Liver (tissue), 3 donors: ENCODE data around the gene MIEN1.

ENCODE experiments used
- EGR1 ChIP-seq, 2 donors: IDR thresholded peaks; 2 replicates each; pipeline ENCODE4 v1.6.1; 2016 to 2018; ENCODE audit warnings: antibody characterized with exemption in 2 of 2, low read depth in 2 of 2
- FOXA1 ChIP-seq: IDR thresholded peaks from 2 replicates; pipeline ENCODE4 v1.6.1; 2016; ENCODE audit warnings: antibody characterized with exemption
- GABPA ChIP-seq, 2 donors: IDR thresholded peaks in 1 of 2; conservative IDR thresholded peaks in 1 of 2; 2 replicates each; pipeline ENCODE4 v1.6.1; 2016; ENCODE audit warnings: antibody characterized with exemption in 2 of 2, mild to moderate bottlenecking in 1 of 2, moderate library complexity in 1 of 2
- HNF4A ChIP-seq, 2 donors: conservative IDR thresholded peaks; 2 replicates each; pipeline ENCODE4 v1.6.1; 2016; ENCODE audit warnings: antibody characterized with exemption in 2 of 2, mild to moderate bottlenecking in 2 of 2
- JUND ChIP-seq, 2 donors: IDR thresholded peaks; 2 replicates each; pipeline ENCODE4 v1.6.1; 2016; ENCODE audit warnings: antibody characterized with exemption in 2 of 2
- RAD21 ChIP-seq, 2 donors: IDR thresholded peaks; 2 replicates each; pipeline ENCODE4 v1.6.1; 2016; ENCODE audit warnings: antibody characterized with exemption in 2 of 2, mild to moderate bottlenecking in 2 of 2
- RXRA ChIP-seq, 2 donors: IDR thresholded peaks; 2 replicates each; pipeline ENCODE4 v1.6.1; 2017 to 2018; ENCODE audit warnings: antibody characterized with exemption in 2 of 2, mild to moderate bottlenecking in 1 of 2
- TAF1 ChIP-seq: conservative IDR thresholded peaks from 2 replicates; pipeline ENCODE4 v1.6.1; 2016; ENCODE audit warnings: antibody characterized with exemption, mild to moderate bottlenecking
- YY1 ChIP-seq: IDR thresholded peaks from 2 replicates; pipeline ENCODE4 v1.6.1; 2016; ENCODE audit warnings: antibody characterized with exemption, mild to moderate bottlenecking
- TF ChIP-seq, protein P1 (sequence below): IDR thresholded peaks from 2 replicates; pipeline ENCODE4 v1.6.1; 2016; ENCODE audit warnings: antibody characterized with exemption
- TF ChIP-seq, protein P2 (sequence below): IDR thresholded peaks from 2 replicates; pipeline ENCODE4 v1.6.1; 2016; ENCODE audit warnings: antibody characterized with exemption, mild to moderate bottlenecking
- TF ChIP-seq, protein P3 (sequence below): fragments of 150-350 bp; IDR thresholded peaks from 2 replicates; pipeline ENCODE4 v1.5.1; 2017; ENCODE audit warnings: improper control_type of control experiment, low read depth, low read length; ENCODE audit not compliant: missing input control
- TF ChIP-seq, protein P4 (sequence below): IDR thresholded peaks from 2 replicates; pipeline ENCODE4 v1.6.1; 2016; ENCODE audit warnings: antibody characterized with exemption
- TF ChIP-seq, protein P5 (sequence below): IDR thresholded peaks from 2 replicates; pipeline ENCODE4 v1.6.1; 2016; ENCODE audit warnings: antibody characterized with exemption
- donor health status: healthy.
- donor health status: healthy.

DNA sequence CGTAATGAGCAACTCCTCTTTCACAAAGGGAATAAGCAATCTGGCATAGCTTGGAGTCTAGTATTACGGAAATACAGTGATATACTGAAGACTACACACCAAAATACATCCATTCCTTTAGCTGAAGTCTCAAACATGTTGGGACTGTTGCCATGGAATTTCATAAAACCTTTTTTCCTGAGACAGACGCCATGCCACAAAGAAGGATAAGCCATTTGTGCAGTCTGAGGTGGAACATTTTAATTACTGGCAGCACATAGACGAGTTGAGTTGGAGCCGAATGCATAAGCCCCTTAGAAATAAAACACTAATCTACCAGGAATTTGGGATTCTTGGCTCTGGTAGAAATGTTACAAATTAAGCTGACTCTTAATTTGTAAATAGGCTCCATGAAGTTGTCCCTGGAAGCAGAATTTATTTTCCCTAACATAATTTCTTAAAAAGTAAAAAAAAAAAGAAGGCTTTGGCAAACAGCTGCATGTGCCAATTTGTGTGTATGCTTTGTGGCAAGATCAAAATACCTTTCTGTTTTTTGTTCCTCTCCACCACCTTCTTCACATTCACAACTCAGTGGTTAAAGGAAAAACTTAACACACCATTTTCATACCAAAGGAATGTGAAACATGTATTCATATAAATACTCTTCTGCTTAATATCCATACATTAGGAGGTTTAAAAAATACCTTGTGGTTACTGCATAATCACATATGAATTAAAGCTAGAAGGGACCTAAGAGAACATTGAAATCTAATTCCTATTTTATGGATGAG lies 32.9 kb upstream of the MIEN1 start:
- TF ChIP-seq, protein P1, sequence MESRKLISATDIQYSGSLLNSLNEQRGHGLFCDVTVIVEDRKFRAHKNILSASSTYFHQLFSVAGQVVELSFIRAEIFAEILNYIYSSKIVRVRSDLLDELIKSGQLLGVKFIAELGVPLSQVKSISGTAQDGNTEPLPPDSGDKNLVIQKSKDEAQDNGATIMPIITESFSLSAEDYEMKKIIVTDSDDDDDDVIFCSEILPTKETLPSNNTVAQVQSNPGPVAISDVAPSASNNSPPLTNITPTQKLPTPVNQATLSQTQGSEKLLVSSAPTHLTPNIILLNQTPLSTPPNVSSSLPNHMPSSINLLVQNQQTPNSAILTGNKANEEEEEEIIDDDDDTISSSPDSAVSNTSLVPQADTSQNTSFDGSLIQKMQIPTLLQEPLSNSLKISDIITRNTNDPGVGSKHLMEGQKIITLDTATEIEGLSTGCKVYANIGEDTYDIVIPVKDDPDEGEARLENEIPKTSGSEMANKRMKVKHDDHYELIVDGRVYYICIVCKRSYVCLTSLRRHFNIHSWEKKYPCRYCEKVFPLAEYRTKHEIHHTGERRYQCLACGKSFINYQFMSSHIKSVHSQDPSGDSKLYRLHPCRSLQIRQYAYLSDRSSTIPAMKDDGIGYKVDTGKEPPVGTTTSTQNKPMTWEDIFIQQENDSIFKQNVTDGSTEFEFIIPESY: no peak
- TF ChIP-seq, protein P2, sequence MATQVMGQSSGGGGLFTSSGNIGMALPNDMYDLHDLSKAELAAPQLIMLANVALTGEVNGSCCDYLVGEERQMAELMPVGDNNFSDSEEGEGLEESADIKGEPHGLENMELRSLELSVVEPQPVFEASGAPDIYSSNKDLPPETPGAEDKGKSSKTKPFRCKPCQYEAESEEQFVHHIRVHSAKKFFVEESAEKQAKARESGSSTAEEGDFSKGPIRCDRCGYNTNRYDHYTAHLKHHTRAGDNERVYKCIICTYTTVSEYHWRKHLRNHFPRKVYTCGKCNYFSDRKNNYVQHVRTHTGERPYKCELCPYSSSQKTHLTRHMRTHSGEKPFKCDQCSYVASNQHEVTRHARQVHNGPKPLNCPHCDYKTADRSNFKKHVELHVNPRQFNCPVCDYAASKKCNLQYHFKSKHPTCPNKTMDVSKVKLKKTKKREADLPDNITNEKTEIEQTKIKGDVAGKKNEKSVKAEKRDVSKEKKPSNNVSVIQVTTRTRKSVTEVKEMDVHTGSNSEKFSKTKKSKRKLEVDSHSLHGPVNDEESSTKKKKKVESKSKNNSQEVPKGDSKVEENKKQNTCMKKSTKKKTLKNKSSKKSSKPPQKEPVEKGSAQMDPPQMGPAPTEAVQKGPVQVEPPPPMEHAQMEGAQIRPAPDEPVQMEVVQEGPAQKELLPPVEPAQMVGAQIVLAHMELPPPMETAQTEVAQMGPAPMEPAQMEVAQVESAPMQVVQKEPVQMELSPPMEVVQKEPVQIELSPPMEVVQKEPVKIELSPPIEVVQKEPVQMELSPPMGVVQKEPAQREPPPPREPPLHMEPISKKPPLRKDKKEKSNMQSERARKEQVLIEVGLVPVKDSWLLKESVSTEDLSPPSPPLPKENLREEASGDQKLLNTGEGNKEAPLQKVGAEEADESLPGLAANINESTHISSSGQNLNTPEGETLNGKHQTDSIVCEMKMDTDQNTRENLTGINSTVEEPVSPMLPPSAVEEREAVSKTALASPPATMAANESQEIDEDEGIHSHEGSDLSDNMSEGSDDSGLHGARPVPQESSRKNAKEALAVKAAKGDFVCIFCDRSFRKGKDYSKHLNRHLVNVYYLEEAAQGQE: no peak
- TF ChIP-seq, protein P3, sequence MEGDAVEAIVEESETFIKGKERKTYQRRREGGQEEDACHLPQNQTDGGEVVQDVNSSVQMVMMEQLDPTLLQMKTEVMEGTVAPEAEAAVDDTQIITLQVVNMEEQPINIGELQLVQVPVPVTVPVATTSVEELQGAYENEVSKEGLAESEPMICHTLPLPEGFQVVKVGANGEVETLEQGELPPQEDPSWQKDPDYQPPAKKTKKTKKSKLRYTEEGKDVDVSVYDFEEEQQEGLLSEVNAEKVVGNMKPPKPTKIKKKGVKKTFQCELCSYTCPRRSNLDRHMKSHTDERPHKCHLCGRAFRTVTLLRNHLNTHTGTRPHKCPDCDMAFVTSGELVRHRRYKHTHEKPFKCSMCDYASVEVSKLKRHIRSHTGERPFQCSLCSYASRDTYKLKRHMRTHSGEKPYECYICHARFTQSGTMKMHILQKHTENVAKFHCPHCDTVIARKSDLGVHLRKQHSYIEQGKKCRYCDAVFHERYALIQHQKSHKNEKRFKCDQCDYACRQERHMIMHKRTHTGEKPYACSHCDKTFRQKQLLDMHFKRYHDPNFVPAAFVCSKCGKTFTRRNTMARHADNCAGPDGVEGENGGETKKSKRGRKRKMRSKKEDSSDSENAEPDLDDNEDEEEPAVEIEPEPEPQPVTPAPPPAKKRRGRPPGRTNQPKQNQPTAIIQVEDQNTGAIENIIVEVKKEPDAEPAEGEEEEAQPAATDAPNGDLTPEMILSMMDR: no peak
- TF ChIP-seq GABPA (IDR thresholded peaks at IDR 0.05 in 1 of 2, conservative IDR thresholded peaks at IDR 0.05 in 1 of 2): no peak
- TF ChIP-seq YY1: no peak
- TF ChIP-seq, protein P4, sequence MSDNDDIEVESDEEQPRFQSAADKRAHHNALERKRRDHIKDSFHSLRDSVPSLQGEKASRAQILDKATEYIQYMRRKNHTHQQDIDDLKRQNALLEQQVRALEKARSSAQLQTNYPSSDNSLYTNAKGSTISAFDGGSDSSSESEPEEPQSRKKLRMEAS: no peak
- TF ChIP-seq, protein P5, sequence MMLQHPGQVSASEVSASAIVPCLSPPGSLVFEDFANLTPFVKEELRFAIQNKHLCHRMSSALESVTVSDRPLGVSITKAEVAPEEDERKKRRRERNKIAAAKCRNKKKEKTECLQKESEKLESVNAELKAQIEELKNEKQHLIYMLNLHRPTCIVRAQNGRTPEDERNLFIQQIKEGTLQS: no peak
- TF ChIP-seq RXRA (IDR thresholded peaks at IDR 0.05): no peak
- no peak for TF ChIP-seq RAD21 (IDR thresholded peaks at IDR 0.05)
- TF ChIP-seq EGR1 (IDR thresholded peaks at IDR 0.05; ENCODE audit: low read depth in 2 of 2): no peak
- TF ChIP-seq JUND (IDR thresholded peaks at IDR 0.05): no peak
- no peak for TF ChIP-seq HNF4A (conservative IDR thresholded peaks at IDR 0.05)
- TF ChIP-seq TAF1: no peak
- no peak for TF ChIP-seq FOXA1
